HEK293 (cell line): ENCODE measurements around the gene TRIM44.

ENCODE experiments used
- TCF7L2 ChIP-seq: IDR thresholded peaks from 2 replicates; pipeline ENCODE4 v1.6.1; 2011; ENCODE audit warnings: low read depth, mild to moderate bottlenecking, inconsistent platforms, low read length, moderate library complexity, borderline replicate concordance
- TF ChIP-seq, protein P1 (sequence below): fragments of 450-650 bp; formaldehyde crosslinking; IDR thresholded peaks from 2 replicates; pipeline ENCODE4 v1.5.1; 2016; ENCODE audit warnings: missing biosample characterization, missing genetic modification characterization
- TF ChIP-seq, protein P2 (sequence below): fragments of 450-650 bp; formaldehyde crosslinking; IDR thresholded peaks from 2 replicates; pipeline ENCODE4 v1.5.1; 2016; ENCODE audit warnings: missing biosample characterization, missing genetic modification characterization
- TF ChIP-seq, protein P3 (sequence below): fragments of 450-650 bp; formaldehyde crosslinking; IDR thresholded peaks from 2 replicates; pipeline ENCODE4 v1.5.1; 2016; ENCODE audit warnings: missing biosample characterization, missing genetic modification characterization

DNA sequence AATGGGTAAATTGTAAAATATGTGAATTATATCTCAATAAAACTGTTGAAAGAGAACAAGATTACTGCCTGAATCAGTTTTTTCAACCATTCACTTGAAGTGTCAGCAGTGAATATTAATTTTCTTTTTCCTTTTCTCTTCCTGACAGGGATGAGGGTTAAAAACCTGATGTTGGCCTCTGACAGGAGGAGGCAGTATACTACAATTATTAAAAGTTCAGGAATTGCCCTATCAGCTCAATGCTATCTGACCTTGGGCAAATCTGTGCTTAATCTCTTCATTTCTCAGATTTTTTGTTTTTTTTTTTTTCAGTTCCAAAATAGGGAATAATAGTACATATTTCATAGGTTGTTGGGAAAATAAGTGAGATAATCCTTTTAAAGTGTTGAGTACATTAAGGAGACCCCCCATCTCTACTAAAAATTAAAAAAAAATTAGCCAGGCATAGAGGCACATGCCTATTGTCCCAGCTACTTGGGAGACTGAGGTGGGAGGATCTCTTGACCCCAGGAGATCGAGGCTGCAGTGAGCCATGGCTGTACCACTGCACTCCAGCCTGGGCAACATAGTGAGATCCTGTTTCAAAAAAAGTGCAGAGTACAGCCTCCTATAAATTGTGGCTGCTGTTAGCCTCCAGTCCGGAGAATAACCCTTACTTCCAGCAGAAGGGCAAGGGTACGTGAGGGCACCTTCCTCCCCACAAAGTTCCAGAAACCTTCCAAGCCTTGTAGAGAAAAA, 48.8 kb downstream of the TRIM44 start:
- TF ChIP-seq, protein P1, sequence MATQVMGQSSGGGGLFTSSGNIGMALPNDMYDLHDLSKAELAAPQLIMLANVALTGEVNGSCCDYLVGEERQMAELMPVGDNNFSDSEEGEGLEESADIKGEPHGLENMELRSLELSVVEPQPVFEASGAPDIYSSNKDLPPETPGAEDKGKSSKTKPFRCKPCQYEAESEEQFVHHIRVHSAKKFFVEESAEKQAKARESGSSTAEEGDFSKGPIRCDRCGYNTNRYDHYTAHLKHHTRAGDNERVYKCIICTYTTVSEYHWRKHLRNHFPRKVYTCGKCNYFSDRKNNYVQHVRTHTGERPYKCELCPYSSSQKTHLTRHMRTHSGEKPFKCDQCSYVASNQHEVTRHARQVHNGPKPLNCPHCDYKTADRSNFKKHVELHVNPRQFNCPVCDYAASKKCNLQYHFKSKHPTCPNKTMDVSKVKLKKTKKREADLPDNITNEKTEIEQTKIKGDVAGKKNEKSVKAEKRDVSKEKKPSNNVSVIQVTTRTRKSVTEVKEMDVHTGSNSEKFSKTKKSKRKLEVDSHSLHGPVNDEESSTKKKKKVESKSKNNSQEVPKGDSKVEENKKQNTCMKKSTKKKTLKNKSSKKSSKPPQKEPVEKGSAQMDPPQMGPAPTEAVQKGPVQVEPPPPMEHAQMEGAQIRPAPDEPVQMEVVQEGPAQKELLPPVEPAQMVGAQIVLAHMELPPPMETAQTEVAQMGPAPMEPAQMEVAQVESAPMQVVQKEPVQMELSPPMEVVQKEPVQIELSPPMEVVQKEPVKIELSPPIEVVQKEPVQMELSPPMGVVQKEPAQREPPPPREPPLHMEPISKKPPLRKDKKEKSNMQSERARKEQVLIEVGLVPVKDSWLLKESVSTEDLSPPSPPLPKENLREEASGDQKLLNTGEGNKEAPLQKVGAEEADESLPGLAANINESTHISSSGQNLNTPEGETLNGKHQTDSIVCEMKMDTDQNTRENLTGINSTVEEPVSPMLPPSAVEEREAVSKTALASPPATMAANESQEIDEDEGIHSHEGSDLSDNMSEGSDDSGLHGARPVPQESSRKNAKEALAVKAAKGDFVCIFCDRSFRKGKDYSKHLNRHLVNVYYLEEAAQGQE (tag by site-specific recombination): no peak
- TF ChIP-seq, protein P2, sequence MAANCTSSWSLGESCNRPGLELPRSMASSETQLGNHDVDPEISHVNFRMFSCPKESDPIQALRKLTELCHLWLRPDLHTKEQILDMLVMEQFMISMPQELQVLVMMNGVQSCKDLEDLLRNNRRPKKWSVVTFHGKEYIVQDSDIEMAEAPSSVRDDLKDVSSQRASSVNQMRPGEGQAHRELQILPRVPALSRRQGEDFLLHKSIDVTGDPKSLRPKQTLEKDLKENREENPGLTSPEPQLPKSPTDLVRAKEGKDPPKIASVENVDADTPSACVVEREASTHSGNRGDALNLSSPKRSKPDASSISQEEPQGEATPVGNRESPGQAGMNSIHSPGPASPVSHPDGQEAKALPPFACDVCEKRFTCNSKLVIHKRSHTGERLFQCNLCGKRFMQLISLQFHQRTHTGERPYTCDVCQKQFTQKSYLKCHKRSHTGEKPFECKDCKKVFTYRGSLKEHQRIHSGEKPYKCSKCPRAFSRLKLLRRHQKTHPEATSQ (tag by site-specific recombination): no peak
- no peak for TF ChIP-seq TCF7L2
- TF ChIP-seq, protein P3, sequence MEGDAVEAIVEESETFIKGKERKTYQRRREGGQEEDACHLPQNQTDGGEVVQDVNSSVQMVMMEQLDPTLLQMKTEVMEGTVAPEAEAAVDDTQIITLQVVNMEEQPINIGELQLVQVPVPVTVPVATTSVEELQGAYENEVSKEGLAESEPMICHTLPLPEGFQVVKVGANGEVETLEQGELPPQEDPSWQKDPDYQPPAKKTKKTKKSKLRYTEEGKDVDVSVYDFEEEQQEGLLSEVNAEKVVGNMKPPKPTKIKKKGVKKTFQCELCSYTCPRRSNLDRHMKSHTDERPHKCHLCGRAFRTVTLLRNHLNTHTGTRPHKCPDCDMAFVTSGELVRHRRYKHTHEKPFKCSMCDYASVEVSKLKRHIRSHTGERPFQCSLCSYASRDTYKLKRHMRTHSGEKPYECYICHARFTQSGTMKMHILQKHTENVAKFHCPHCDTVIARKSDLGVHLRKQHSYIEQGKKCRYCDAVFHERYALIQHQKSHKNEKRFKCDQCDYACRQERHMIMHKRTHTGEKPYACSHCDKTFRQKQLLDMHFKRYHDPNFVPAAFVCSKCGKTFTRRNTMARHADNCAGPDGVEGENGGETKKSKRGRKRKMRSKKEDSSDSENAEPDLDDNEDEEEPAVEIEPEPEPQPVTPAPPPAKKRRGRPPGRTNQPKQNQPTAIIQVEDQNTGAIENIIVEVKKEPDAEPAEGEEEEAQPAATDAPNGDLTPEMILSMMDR: no peak
